Ishikawa (cell line): ENCODE measurements around the gene CX3CR1.

ENCODE experiments used
- CEBPB ChIP-seq: IDR thresholded peaks from 2 replicates; pipeline ENCODE4 v1.6.1; 2012
- CREB1 ChIP-seq: IDR thresholded peaks from 2 replicates; pipeline ENCODE4 v1.6.1; 2012; ENCODE audit warnings: low read depth
- EGR1 ChIP-seq: IDR thresholded peaks from 2 replicates; pipeline ENCODE4 v1.6.1; 2012
- EP300 ChIP-seq: IDR thresholded peaks from 2 replicates; pipeline ENCODE4 v1.6.1; 2012; ENCODE audit warnings: borderline replicate concordance
- FOXM1 ChIP-seq: IDR thresholded peaks from 2 replicates; pipeline ENCODE4 v1.6.1; 2012; ENCODE audit warnings: low read depth, borderline replicate concordance
- NFIC ChIP-seq: IDR thresholded peaks from 2 replicates; pipeline ENCODE4 v1.6.1; 2012
- RAD21 ChIP-seq: IDR thresholded peaks from 2 replicates; pipeline ENCODE4 v1.6.1; 2012; ENCODE audit warnings: low read depth
- TAF1 ChIP-seq: IDR thresholded peaks from 2 replicates; pipeline ENCODE4 v1.6.1; 2012; ENCODE audit warnings: low read depth, mild to moderate bottlenecking
- TCF12 ChIP-seq: IDR thresholded peaks from 2 replicates; pipeline ENCODE4 v1.6.1; 2012; ENCODE audit warnings: low read depth
- TEAD4 ChIP-seq: IDR thresholded peaks from 2 replicates; pipeline ENCODE4 v1.6.1; 2012
- YY1 ChIP-seq: IDR thresholded peaks from 2 replicates; pipeline ENCODE4 v1.6.1; 2012; ENCODE audit warnings: low read depth
- ZBTB7A ChIP-seq: IDR thresholded peaks from 2 replicates; pipeline ENCODE4 v1.6.1; 2012; ENCODE audit warnings: low read depth
- TF ChIP-seq, protein P1 (sequence below): IDR thresholded peaks from 2 replicates; pipeline ENCODE4 v1.6.1; 2012
- TF ChIP-seq, protein P2 (sequence below): IDR thresholded peaks from 2 replicates; pipeline ENCODE4 v1.6.1; 2012
- TF ChIP-seq, protein P3 (sequence below): IDR thresholded peaks from 2 replicates; pipeline ENCODE4 v1.6.1; 2012; ENCODE audit warnings: low read depth, mild to moderate bottlenecking

The CX3CR1 gene

DNA sequence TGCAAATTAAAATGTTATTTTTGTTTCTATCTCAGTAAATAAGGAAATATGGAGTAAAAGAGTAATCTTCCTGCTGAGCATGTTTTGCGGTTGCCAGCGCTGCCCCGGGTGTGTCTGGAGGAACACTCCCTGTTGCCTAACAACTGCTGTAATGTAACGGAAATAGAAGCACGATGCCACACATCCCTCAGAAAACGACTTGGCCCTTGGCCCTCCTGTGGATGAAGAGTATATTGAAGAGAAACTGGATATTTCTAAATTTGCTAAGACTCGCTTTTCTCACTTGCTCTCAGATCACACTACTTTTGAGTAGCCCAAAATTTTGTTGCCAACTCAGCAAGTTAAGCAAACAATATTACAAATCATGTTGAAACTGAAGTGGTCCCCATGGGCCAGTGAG is 18.9 kb downstream of the CX3CR1 start:
- TF ChIP-seq EP300 (no peak), YY1 (no peak), RAD21 (no peak), CREB1 (no peak), ZBTB7A (no peak), FOXM1 (no peak), NFIC (no peak), TEAD4 (no peak), EGR1 (no peak)
- TF ChIP-seq, protein P1, sequence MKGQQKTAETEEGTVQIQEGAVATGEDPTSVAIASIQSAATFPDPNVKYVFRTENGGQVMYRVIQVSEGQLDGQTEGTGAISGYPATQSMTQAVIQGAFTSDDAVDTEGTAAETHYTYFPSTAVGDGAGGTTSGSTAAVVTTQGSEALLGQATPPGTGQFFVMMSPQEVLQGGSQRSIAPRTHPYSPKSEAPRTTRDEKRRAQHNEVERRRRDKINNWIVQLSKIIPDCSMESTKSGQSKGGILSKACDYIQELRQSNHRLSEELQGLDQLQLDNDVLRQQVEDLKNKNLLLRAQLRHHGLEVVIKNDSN = no peak
- TF ChIP-seq, protein P2, sequence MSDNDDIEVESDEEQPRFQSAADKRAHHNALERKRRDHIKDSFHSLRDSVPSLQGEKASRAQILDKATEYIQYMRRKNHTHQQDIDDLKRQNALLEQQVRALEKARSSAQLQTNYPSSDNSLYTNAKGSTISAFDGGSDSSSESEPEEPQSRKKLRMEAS = no peak

DNA sequence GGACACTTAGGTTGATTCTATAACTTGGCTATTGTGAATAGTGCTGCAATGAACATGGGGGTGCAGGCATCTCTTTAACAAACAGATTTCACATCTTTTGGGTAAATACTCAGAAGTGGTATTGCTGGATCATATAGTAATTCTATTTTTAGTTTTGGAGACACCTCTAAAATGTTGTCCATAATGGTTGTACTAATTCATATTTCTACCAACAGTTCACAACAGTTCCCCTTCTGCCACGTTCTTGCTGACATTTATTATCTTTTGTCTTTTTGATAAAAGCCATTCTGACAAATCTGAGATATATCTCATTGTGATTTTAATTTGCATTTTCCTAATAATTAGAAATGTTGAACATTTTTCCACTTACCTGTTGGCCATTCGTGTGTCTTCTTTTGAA is 19.5 kb downstream of the CX3CR1 start:
- TF ChIP-seq NFIC = no peak
- TF ChIP-seq FOXM1 = no peak

DNA sequence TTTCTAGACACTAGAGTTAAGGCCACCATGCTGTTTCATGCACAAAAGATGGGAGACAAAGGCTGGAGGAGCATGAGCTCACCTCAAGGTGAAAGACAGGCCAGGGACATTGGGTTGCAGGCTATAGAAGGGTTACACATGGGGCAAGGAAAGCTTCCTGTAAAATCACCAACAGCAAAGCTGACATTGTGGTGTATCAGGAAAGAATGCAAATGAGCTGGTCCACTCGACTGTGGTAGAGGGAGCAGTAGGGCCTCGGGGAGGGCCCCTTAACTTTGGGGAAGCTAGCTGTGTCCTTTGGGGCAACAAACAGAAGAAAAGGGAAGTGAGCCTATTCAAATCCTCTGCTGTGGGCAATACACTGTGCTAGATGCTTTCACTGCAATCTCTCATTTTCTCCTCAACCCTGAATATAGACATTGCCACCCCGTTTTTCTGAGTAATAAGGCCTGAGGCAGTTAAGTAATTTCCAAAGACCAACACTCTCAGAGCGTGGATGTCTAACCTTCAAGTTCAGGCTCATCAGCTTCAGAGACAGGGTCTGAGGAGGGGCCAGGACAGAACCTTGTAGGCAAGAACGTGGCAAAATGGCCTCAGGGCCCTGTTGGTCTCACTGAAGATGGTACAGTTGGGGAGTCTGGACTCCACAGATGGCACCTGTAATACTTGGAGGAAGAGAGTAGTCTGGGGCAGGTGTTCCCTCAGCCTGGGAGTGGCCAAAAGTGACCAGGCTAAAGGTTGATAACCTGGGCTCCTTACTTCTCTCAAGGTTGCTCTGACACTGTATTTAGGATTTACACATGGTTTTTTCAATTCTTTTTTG is 24.1 kb downstream of the CX3CR1 start:
- TF ChIP-seq RAD21 = no peak
- no peak for TF ChIP-seq TCF12
- TF ChIP-seq TEAD4 = no peak
- TF ChIP-seq EP300 = no peak
- TF ChIP-seq CEBPB = no peak
- no peak for TF ChIP-seq CREB1
- no peak for TF ChIP-seq TAF1
- TF ChIP-seq YY1 = no peak
- no peak for TF ChIP-seq FOXM1
- TF ChIP-seq ZBTB7A = no peak
- TF ChIP-seq NFIC = no peak
- TF ChIP-seq, protein P2 = no peak
- TF ChIP-seq, protein P1 = no peak

DNA sequence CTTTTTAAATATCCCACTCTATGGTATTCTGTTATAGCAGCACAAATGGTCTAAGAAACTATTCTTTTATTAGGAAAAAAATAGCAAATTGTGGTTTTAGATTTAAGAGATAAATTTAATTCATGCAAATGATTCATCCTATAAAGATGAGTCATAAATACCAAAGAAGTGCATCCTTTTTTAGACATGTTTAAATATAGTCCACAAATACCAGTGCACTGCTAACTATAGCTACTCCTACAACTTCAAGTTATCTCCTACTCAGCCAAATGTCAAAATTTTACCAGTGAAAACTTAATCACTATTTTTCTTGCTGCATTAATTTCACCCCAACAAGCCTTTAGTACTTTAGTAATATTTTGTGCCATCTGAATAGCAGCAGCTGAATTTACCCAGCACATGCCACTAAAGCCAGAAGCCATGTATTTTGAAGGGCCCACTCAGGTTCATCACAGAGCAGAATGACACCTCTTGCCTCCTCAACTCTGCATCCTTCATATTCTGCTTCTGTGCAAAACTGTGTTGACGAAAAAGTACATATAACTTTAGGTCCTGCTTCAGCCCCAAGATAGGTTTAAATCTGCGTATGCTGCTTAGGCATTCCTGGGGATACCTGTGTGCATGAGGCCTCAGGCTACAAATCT is 24.9 kb downstream of the CX3CR1 start:
- no peak for TF ChIP-seq RAD21
- TF ChIP-seq NFIC = no peak
- TF ChIP-seq, protein P3, sequence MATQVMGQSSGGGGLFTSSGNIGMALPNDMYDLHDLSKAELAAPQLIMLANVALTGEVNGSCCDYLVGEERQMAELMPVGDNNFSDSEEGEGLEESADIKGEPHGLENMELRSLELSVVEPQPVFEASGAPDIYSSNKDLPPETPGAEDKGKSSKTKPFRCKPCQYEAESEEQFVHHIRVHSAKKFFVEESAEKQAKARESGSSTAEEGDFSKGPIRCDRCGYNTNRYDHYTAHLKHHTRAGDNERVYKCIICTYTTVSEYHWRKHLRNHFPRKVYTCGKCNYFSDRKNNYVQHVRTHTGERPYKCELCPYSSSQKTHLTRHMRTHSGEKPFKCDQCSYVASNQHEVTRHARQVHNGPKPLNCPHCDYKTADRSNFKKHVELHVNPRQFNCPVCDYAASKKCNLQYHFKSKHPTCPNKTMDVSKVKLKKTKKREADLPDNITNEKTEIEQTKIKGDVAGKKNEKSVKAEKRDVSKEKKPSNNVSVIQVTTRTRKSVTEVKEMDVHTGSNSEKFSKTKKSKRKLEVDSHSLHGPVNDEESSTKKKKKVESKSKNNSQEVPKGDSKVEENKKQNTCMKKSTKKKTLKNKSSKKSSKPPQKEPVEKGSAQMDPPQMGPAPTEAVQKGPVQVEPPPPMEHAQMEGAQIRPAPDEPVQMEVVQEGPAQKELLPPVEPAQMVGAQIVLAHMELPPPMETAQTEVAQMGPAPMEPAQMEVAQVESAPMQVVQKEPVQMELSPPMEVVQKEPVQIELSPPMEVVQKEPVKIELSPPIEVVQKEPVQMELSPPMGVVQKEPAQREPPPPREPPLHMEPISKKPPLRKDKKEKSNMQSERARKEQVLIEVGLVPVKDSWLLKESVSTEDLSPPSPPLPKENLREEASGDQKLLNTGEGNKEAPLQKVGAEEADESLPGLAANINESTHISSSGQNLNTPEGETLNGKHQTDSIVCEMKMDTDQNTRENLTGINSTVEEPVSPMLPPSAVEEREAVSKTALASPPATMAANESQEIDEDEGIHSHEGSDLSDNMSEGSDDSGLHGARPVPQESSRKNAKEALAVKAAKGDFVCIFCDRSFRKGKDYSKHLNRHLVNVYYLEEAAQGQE = no peak
- no peak for TF ChIP-seq EGR1
- TF ChIP-seq YY1 = no peak
- TF ChIP-seq, protein P2 = no peak
- TF ChIP-seq TEAD4 = no peak
- no peak for TF ChIP-seq TCF12
- TF ChIP-seq CREB1 = no peak
- TF ChIP-seq, protein P1 = no peak
- TF ChIP-seq FOXM1 = no peak
- TF ChIP-seq EP300 = no peak
- TF ChIP-seq CEBPB = no peak
- TF ChIP-seq TAF1 = no peak
- no peak for TF ChIP-seq ZBTB7A

DNA sequence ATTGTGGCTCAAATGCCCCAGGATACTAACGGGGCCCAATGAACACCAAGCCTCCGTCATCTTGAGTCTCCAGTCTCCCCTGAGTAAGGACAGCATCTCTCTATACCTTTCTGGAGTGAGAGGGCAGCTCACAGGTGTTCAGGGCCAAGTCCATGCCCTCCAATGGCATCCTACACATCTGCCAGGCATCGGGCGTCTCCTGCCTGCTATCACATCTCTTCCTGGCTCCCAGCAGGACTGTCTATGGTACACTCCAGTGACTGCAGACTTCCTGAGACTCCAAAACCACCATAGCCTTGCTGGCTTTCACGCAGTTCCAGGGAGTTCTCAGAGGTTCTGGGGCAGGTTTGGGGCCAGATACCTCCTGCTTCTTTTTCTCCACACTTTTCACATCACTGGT is 28.3 kb downstream of the CX3CR1 start:
- TF ChIP-seq ZBTB7A = no peak
- no peak for TF ChIP-seq TEAD4
- no peak for TF ChIP-seq EP300
- TF ChIP-seq, protein P3 = no peak
- no peak for TF ChIP-seq CEBPB
- TF ChIP-seq RAD21 = no peak
- TF ChIP-seq CREB1 = no peak
- no peak for TF ChIP-seq NFIC
- TF ChIP-seq, protein P1 = no peak
- TF ChIP-seq YY1 = no peak
- no peak for TF ChIP-seq TCF12
- TF ChIP-seq TAF1 = no peak
- TF ChIP-seq FOXM1 = no peak
- TF ChIP-seq, protein P2 = no peak
